Cardiac muscle cell (in vitro differentiated cells and primary cell): ENCODE results near the gene MMD2. TPM values are rescaled to one million over a fixed set of nuclear protein-coding genes. Genes with fewer than 3 reads are reported as not detected.
"Not testable (repeated sequence)": the region's sequence is repeated elsewhere in the genome, so short reads cannot be mapped to it uniquely, and the experiment has no call there.

ENCODE experiments used
- DNase-seq, 2 donors: peaks; one replicate each; pipeline versions ENCODE4 v3.0.0 to v3.0.0-alpha.2; 2010 to 2017; ENCODE audit warnings: low read depth in 1 of 2, low spot score in 1 of 2
- H3K27ac ChIP-seq: fragments of 200-600 bp; sonication (generic); 2 replicates; pipeline ENCODE4 v1.5.1; 2016
- H3K27me3 ChIP-seq: fragments of 200-600 bp; sonication (generic); 2 replicates; pipeline ENCODE4 v1.6.0; 2016; ENCODE audit warnings: control low read depth
- H3K36me3 ChIP-seq: fragments of 200-600 bp; sonication (generic); 2 replicates; pipeline ENCODE4 v1.5.1; 2016; ENCODE audit warnings: control low read depth
- H3K4me1 ChIP-seq: fragments of 200-600 bp; sonication (generic); 2 replicates; pipeline ENCODE4 v1.8.1; 2017; ENCODE audit warnings: low read depth, mild to moderate bottlenecking, mixed run types
- H3K4me3 ChIP-seq: fragments of 200-600 bp; sonication (generic); 2 replicates; pipeline ENCODE4 v1.5.1; 2016; ENCODE audit warnings: mild to moderate bottlenecking
- H3K9me3 ChIP-seq: fragments of 200-600 bp; sonication (generic); 2 replicates; pipeline ENCODE4 v1.5.1; 2017; ENCODE audit warnings: low read depth, mild to moderate bottlenecking, control low read depth
- polyA plus RNA-seq: library from polyadenylated mRNA; unstranded; fragments of >200 nt; fragmentation: Nextera tagmentation; extraction: Ambion mirVana; gene quantifications from 2 replicates; pipeline ENCODE4 v1.2.1, GENCODE V29; 2016
- total RNA-seq: library from RNA; depleted of rRNA; stranded (reverse); fragments of >200 nt; gene quantifications from 2 replicates; pipeline ENCODE4 v1.2.3, GENCODE V29; 2016
- TF ChIP-seq, protein P1 (sequence below): IDR thresholded peaks from 2 replicates; pipeline ENCODE4 v1.5.1; 2012; ENCODE audit warnings: low read depth, mild to moderate bottlenecking, low read length

Gene MMD2
- total and polyA plus RNA-seq, 2 experiments from 2014 or later, result not detected

DNA sequence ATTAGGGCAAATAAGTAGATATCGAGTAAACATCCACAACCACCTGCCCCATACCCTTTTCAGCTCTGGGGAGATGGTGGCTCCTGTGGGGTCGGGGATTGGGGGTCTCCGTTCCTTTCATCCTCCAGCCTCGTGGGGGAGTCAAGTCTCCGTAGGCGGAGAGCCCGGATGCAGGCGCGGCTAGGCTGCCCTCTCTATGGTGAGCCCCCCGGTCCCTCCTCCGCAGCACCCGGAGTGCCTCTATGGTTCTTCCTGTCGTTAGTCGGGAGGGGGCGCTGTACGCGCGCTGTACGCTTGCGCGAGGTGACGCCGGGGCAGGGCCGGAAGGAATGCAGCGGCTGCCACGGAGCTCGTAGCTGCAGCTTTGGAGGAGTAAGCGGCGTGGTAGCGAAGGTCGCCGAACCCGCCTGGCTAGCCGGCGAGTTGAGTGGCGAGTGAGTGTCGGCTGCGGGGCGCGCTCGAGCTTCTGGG lies 14.8 kb upstream of the MMD2 start:
- H3K27ac ChIP-seq, result peak overlapping the region; percentile 89
- peak overlapping the region; percentile 82 for H3K4me3 ChIP-seq
- no peaks in the 10 kb centered on the region for H3K27me3 ChIP-seq
- H3K9me3 ChIP-seq, result no peaks in the 10 kb centered on the region
- DNase-seq, result peak; percentile 94 to 95
- TF ChIP-seq, protein P1, sequence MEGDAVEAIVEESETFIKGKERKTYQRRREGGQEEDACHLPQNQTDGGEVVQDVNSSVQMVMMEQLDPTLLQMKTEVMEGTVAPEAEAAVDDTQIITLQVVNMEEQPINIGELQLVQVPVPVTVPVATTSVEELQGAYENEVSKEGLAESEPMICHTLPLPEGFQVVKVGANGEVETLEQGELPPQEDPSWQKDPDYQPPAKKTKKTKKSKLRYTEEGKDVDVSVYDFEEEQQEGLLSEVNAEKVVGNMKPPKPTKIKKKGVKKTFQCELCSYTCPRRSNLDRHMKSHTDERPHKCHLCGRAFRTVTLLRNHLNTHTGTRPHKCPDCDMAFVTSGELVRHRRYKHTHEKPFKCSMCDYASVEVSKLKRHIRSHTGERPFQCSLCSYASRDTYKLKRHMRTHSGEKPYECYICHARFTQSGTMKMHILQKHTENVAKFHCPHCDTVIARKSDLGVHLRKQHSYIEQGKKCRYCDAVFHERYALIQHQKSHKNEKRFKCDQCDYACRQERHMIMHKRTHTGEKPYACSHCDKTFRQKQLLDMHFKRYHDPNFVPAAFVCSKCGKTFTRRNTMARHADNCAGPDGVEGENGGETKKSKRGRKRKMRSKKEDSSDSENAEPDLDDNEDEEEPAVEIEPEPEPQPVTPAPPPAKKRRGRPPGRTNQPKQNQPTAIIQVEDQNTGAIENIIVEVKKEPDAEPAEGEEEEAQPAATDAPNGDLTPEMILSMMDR, result peak; percentile 88
- H3K4me1 ChIP-seq, result no peaks in the 10 kb centered on the region
- H3K36me3 ChIP-seq, result peaks cover 19% of the 10 kb centered on the region

DNA sequence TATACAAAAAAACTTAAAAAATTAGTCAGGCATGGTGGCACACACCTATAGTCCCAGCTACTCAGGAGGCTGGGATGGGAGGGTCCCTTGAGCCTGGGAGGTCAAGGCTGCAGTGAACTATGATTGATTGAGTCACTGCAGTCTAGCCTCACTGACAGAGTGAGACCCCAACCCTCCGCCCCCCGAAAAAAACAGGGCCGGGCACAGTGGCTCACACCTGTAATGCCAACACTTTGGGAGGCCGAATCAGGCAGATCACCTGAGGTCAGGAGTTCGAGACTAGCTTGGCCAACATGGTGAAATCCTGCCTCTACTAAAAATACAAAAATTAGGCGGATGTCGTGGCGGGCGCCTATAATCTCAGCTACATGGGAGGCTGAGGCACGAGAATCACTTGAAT lies 13.5 kb upstream of the MMD2 start:
- not testable (repeated sequence) for H3K4me1 ChIP-seq, H3K9me3 ChIP-seq, H3K4me3 ChIP-seq, H3K27ac ChIP-seq, DNase-seq, H3K27me3 ChIP-seq
- peaks cover 10% of the 10 kb centered on the region for H3K36me3 ChIP-seq

DNA sequence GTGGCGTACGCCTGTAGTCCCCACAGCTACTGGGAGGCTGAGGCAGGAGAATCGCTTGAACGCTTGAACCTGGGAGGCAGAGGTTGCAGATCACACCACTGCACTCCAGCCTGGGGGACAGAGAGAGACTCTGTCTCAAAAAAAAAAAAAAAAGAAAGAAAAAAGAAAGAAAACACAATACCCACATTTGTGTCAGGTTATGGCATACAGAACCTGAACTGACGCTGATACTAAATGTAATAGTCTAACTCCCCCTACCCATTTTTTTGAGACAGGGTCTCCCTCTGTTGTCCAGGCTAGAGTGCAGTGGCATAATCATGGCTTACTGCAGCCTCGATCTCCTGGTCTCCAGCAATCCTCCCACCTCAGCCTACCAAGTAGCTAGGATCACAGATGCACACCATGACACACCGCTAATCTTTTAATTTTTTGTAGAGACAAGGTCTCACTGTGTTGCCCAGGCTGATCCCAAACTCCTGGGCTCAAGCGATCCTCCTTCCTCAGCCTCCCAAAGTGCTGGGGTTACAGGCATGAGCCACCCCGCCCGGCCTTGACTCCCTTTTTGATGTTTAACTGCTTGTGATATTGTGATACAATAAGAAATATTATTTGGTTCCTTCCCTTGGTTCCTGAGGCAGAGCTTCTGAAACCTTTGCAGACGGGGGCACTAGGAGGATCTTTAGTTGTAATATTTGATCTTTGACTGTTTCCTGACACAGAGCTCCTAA lies 6.5 kb upstream of the MMD2 start:
- TF ChIP-seq, protein P1, result no peak
- no peaks in the 10 kb centered on the region for H3K36me3 ChIP-seq

DNA sequence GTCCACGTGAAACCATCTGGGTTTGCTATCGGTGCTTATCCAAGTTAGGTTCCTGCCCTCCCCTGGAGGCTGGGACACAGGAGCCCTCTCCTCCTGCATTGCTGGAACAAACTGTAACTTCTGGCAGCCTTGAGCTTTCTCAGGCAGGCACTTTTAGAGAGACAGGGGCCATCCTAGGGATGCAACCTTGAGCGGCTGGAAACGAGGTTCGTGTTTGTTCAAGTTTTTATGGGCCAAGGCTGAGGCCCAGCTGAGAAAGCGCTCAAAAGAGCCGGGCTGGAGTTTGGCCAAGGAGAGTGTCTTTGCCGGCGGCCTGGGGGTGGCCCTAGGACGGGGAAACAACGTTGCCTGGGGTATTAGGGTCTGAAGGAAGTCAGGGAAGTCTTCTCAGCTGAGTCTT lies 5.5 kb upstream of the MMD2 start:
- no peak for DNase-seq
- Histone ChIP-seq H3K27ac (no peak overlapping the region), H3K27me3 (peaks cover 11% of the 10 kb centered on the region), H3K36me3 (no peaks in the 10 kb centered on the region), H3K9me3 (no peaks in the 10 kb centered on the region), H3K4me1 (no peaks in the 10 kb centered on the region), H3K4me3 (no peak overlapping the region)
- TF ChIP-seq, protein P1, result no peak

More for the DNA sequence above, 6.5 kb upstream of the MMD2 start:
- no peaks in the 10 kb centered on the region for H3K4me1 ChIP-seq
- peaks cover 6% of the 10 kb centered on the region for H3K27me3 ChIP-seq
- H3K27ac ChIP-seq, result no peak overlapping the region
- no peak overlapping the region for H3K4me3 ChIP-seq
- H3K9me3 ChIP-seq, result no peaks in the 10 kb centered on the region
- DNase-seq, result no peak

DNA sequence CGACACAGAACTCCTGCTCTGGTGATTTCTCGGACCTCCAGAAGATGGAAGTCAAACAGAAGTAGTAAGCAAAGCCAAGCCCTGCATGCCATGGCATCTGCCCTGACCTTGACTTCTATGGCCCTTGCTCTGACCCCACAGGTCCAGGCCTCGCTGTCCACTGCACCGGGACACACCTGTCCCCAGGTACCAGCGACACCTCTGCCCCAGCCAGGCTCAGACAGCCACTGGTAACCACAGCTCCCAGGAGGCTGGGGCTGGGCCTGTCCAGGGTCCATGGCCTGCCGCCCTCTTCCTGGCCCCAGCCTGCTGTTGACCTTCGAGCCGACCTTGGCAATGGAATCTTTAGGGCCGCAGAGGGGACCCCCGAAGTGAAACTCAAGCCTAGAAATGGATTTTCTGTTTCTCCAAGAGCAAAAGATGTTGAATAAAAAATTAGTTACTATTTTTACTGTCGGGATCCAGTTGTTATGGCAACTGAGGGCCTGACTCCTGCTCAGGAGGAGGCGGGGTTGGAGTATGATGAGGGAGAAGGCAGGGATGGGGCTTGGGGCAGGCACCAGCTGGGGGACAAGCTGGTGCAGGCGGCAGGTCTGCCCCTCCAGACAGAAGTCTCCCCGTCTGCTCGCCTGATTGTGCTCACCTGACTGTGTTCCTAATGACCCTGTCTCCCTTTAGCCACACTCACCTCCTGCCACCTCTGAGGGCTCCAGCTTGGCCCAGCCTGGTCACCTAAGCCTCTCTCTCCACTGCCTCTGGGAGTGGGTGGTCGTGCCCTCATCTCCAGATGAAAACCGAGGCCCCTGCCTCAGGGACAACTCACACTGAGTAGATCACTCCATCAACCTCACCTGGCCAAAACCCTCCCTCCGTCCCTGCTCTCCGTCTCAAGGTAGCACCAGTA lies 4.1 kb upstream of the MMD2 start:
- H3K4me1 ChIP-seq, result no peaks in the 10 kb centered on the region
- DNase-seq, result no peak
- no peaks in the 10 kb centered on the region for H3K36me3 ChIP-seq
- no peak overlapping the region for H3K4me3 ChIP-seq
- no peaks in the 10 kb centered on the region for H3K9me3 ChIP-seq
- H3K27me3 ChIP-seq, result peaks cover 24% of the 10 kb centered on the region
- H3K27ac ChIP-seq, result no peak overlapping the region
- TF ChIP-seq, protein P1, result no peak

DNA sequence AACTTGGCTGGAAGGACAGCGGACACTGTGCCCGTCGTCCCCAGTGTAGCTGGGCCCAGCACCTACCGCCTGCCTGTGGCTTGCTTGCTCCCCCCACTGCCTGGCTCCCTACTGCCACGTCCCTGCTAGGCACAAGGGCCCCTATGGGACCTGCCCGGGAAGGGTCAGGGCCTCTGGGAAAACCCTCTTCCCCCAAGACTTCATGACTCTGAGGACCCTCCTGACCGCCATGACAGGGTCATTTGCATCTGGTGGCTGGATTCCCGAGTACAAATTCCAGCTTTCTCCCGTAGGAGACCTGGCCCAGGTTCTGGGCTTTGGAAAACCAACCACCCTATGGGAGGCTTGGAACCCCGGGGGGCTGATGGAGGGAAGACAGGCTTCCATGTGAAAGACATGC lies 1.4 kb upstream of the MMD2 start:
- Histone ChIP-seq H3K9me3 (no peaks in the 10 kb centered on the region), H3K4me3 (no peak overlapping the region), H3K4me1 (no peaks in the 10 kb centered on the region), H3K36me3 (no peaks in the 10 kb centered on the region), H3K27ac (no peak overlapping the region), H3K27me3 (peaks cover 50% of the 10 kb centered on the region)
- no peak for DNase-seq
- TF ChIP-seq, protein P1, result no peak
